Coronary artery (tissue), 2 donors: ENCODE data around the gene UPK3BL1.
"Not testable (repeated sequence)": the region's sequence is repeated elsewhere in the genome, so short reads cannot be mapped to it uniquely, and the experiment has no call there.

Experiments
- DNase-seq: peaks from one replicate; pipeline ENCODE4 v3.0.0-alpha.2; 2017; ENCODE audit warnings: low spot score
- H3K27ac ChIP-seq, 2 donors: fragments of 200-600 bp; sonication (generic); one replicate each; pipeline ENCODE4 v1.5.1; 2016 to 2019
- H3K4me3 ChIP-seq: fragments of 200-600 bp; sonication (generic); 2 replicates; pipeline ENCODE4 v1.5.1; 2016; ENCODE audit warnings: mild to moderate bottlenecking, moderate library complexity

Gene UPK3BL1

DNA sequence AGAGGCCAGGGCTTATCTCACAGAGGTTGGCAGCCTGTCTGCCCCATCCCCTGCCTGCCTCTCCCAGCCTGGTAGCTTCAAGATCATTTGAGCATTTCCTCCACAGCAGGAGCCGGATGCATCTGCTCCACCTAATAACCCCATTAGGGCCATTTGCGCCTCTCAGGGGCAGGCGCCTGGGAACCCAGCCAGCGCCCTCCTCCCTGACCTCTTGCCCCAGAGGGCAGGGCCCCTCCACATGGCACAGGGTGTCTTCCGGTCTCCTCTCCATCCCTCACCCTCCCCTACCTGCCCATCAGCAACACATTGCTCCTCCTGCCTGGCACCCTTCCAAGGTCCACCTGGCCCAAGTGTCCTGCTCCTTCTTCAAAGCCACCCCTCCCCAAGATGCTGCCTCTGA, 7.2 kb downstream of the UPK3BL1 start:
- H3K4me3 ChIP-seq, DNase-seq, H3K27ac ChIP-seq: not testable (repeated sequence)

DNA sequence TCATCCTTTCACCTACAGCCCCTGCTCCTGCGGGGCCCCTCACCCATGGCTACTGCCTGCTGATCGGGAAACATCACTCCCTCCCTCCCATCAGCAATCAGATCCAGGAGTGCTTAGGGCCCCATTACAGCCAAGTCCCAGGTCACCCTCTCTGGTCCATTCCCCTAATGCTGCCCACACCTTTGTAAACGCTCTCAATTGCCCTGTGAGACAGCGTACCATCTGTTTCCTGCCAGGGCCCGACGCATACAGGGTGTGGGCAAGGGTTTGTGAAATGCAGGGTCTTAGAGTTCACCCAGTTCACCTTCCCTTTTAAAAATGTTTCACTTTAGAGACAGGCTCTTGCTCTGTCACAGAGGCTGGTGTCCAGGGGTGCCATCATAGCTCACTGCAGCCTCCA, 8.3 kb downstream of the UPK3BL1 start:
- DNase-seq, H3K4me3 ChIP-seq, H3K27ac ChIP-seq: not testable (repeated sequence)

DNA sequence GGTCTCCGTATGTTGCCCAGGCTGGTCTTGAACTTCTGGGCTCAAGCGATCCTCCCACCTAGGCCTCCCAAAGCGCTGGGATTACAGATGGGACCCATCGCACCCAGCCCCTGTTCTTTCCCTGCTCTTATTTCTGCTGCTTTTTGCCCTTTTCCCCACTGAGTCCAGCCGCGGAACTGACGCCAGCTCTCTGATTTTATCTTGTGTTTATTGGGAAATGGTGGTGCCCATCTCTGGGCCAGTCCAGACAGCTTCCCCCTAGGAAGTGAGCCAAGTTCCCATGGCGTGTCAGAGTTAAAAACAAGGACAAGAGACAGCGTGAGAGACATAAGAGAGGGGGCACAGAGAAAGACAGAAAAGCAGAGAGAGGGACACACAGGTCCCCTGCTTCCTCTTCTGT, 12.0 kb downstream of the UPK3BL1 start:
- H3K27ac ChIP-seq, DNase-seq, H3K4me3 ChIP-seq: not testable (repeated sequence)

DNA sequence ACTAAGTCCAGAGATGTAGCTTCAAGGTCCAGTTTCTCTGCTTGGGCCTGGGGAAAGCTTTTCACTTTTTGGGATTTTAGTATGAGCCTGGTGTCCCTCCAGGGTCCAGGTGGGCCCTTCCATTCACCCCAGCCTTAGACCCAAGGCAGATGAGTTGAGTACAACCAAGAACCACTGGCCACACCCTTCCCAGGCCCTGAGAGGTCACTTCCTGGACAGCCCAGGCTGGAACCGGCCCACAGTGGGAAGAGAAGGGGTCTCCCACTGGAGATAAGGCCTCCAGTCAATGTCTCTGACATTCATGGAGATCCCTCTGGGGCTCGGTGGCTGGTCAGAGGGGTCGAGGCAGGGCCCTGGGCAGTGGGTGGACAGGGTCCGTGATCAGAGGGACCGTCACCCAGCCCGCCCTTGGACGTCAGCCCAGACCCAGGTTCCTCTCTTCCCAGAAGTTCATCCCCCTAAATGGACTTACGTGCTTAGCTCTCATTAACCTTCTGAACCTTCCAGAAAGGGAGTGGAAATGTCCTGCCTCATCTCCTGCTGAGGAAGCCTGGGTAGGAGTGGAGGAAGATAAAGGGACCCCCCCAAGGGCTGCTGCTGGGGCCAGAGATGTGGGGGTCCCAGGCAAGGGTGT, 15.2 kb downstream of the UPK3BL1 start:
- not testable (repeated sequence) for DNase-seq, H3K27ac ChIP-seq

DNA sequence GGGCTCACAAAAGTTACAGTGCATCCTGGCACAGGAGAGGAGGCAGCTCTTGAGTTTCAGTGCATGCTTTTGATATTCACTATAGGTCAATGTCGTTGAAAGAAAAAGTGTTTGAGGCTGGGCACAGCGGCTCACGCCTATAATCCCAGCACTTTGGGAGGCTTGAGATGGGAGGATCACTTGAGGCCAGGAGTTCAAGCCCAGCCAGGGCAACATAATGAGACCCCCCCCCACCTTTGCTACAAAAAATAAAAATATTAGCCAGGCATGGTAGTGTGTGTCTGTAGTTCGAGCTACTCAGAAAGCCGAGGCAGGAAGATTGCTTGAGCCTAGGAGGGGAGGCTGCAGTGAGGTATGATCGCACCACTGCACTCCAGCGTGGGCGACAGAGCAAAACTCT, 24.5 kb downstream of the UPK3BL1 start:
- not testable (repeated sequence) for H3K27ac ChIP-seq, H3K4me3 ChIP-seq, DNase-seq

More for the DNA sequence above, 15.2 kb downstream of the UPK3BL1 start:
- not testable (repeated sequence) for H3K4me3 ChIP-seq

DNA sequence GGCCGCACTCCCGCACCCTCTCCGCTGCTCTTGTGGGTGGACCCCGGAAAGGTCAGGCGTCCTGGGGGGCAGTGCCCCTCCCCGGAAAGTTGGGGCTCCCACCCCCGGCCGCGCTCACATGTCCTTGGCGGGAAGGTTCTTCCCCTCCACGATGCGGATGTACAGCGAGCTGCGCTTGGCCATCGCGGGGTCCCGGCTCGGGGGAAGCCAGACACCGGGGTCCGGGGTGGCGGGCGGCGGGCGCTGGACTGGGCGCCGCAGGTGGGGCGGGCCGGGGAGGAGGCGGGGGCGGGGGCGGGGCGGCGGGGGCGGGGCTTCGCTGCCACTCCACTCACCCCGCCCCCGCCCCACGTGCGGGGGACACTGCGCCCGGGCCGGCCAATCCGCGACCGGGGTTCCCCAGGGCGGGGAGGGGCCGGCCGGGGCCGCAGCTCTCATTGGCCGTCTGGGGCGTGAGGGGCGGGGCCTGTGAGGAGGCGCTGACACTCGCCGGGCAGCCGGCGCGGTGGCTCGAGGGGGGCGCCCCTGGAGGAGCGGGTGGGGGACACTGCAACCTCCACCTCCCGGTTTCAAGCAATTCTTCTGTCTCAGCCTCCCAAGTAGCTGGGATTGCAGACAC, 26.0 kb downstream of the UPK3BL1 start, which contains the start of gene RASA4:
Gene RASA4 (minus strand): TSS at position 250 of the 619 bp plus-strand sequence. CDS start 67 bp downstream, at position 183.
- peak within 1 kb of the TSS in 1 of 2 donors; percentile 73 for H3K27ac ChIP-seq
- peak; percentile 71 for DNase-seq
- H3K4me3 ChIP-seq = peak within 1 kb of the TSS; percentile 72

DNA sequence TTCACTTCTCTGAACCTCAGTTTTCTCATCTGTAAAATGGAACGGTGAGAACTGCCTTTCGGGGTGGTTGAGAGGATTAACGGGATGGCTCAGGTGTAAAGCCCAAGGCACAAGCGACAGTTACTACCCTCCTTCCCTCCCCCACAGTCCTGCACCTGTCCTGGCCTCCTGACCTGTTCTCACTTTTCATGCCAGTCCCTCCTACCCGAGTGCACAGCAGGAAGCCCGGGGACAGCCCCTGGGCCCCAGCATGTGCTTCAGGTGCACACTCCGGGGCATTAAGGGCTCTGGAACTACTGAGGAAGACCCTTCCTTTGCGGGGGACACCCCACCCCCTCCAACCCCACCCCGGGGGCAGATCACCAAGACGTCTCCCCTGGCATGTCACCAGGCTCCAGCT, 26.7 kb downstream of the UPK3BL1 start:
- DNase-seq = not testable (repeated sequence)

DNA sequence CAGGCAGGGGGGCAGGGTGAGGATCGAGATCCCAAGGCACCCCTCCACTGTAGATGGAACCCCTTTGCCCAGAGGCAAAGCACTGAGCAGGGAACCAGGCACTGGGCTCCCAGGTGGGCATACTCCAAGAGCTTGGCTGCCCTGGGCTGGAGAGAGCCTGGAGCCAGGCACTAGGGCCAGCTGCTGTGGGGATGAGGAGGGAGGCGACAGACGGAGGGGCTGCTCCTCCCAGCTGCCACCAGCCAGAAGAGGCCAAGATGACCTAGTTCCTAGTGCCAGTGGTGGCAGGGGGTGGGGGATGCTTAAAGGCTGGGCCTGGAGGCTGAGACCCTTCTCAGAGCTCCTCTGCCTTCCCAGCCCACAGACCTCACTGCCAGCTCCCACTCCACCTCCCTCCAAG, 27.7 kb downstream of the UPK3BL1 start:
- H3K27ac ChIP-seq, DNase-seq, H3K4me3 ChIP-seq: not testable (repeated sequence)

More for the DNA sequence above, 26.7 kb downstream of the UPK3BL1 start:
- H3K27ac ChIP-seq, H3K4me3 ChIP-seq: not testable (repeated sequence)

DNA sequence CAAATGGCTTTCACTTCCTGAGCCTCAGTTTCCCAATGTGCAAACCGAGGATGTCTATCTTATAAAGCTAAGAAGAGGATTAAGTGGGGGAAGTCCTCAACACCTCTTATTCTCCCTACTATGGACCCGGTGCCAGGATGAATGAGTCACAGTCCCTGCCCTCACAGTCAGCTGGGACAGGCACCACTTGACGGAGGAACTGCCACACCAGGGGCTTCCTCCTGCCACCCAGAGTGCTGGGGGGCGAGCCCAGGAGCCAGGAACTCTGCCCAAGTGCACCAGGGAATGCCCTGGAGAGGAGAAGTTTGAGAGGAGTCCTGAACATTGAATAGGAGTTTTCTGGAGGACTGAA, 28.3 kb downstream of the UPK3BL1 start:
- not testable (repeated sequence) for H3K4me3 ChIP-seq, DNase-seq, H3K27ac ChIP-seq

DNA sequence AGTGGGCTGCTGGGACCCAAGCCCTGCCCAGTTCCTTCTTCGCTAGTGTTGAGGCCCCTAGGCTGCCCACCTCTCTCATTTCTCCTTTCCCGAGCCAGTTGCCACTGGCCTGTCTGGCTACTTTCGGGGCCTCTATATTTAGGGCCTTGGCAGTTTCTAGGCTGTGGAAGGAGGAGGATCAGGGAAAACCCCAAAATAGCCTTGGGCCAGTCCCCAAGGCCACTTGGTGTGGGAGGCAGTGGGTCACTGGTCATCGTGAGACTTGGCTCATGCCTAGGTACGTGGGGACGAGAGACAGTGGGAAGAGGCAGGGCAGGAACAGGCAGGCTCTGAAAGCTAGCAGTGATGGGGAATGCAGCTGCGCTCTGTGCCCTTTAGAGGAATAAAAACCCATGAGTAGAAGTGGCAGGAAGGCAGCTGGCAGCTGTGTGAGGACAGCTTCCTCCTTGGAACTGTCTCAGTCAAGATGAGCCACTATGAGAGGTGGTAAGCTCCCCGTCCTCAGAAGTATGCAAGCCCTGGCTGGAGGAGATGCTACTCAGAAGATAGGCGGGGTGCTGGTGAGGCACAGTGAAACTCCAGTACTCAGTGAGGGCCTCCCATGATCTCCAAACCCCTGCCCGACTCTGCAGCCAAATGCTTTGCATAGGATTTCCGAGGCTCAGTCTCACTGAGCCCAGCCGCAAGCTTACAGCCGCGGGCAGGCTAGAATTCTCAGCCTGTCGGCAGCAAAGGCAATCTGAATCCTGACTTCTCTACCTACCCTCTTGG, 28.8 kb downstream of the UPK3BL1 start:
- H3K4me3 ChIP-seq, DNase-seq: not testable (repeated sequence)
- peak overlapping the region; percentile 46 to 83 for H3K27ac ChIP-seq

DNA sequence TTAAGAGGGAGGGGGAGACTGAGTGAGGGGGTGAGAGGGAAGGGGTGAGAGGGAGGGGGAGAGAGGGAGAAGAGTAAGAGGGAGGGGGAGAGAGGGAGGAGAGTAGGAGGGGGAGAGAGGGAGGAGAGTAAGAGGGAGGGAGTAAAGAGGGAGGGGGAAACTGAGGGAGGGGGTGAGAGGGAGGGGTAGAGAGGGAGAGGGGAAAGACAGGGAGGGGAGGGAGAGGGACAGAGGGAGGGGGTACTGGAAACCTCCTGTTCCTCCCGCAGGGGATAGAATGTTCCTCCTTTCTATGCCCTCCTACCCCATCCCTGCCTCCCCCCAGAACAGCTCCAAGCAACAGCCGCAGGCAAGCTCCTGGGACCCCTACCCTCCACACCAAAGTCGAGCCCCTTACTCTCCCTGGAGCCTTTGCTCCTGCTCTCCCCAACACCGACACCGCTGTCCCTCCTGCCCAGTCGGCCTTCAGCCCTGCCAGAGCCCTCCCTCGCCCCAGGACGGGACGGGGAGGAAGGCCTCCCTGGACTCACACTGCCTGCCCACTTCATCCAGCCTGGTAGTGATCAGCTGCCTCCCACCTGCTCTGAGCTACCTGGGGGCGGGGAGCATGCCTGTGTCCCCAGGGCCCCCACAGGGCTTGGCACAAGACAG, 30.8 kb downstream of the UPK3BL1 start:
- peak overlapping the region in 1 of 2 donors; percentile 72 for H3K27ac ChIP-seq
- not testable (repeated sequence) for H3K4me3 ChIP-seq
- DNase-seq = peak; percentile 54

DNA sequence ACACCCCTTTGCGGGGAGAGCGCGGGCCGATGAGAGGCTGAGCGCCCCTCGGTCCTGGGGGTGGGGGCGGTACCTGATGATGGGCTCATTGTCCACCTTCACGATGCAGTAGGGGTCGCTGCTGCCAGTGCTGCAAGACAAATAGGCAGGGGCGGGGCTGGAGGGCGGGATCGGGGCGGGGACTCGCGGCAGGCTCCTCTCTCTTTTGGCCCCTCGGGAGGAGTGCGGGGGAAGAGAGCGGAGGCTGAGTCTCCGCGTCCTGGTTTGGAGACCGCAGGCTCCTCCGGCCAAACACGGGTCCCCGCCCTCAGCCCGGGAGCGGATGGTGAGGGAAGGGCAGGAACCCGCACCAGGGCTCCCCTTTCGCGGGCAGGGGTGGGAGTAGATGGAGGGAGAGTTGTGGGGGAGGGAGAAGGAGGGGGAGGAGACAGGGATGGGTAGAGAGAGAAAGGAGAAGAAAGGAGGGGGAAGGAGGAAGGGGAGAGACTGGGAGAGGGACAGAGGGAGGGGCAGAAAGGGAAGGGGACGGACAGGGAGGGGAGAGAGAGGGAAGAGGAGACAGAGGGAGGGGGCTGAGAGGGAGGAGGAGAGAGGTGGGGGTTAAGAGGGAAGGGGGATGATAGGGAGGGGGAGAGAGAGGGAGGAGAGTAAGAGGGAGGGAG, 31.4 kb downstream of the UPK3BL1 start:
- H3K4me3 ChIP-seq, H3K27ac ChIP-seq, DNase-seq: not testable (repeated sequence)

DNA sequence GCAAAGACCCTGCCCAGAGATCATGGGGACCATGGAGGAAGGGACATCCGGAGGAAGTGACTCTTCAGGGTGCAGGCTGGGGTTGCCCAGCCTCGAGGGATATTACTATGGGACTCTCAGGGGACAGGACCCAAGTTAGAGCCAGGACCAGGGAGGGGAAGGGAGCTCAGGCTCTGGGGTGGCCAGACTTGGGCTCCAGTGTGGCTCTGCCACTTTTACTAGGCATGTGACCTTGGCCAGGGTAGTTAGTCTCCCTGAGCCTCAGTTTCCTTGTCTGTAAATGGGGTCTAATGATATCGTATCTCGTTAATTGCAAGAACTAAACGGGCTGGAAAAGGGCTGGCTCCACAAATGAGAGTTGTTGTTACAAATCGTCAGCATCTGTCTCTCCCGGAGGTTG, 32.1 kb downstream of the UPK3BL1 start:
- not testable (repeated sequence) for DNase-seq, H3K27ac ChIP-seq, H3K4me3 ChIP-seq

DNA sequence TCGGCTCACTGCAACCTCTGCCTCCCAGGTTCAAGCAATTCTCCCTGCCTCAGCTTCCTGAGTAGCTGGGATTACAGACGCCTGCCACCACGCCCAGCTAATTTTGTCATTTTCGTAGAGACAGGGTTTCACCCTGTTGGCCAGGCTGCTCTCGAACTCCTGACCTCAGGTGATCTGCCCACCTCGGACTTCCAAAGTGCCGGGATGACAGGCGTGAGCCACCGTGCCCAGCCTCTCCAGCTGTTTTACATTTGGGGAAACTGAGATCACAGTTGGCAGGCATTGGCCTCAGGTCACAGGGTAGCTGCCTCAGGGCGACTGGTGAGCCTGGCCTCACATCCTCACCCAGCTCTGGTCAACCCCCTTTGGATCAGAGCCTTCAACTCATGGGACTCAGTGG, 32.9 kb downstream of the UPK3BL1 start:
- not testable (repeated sequence) for DNase-seq, H3K4me3 ChIP-seq, H3K27ac ChIP-seq

DNA sequence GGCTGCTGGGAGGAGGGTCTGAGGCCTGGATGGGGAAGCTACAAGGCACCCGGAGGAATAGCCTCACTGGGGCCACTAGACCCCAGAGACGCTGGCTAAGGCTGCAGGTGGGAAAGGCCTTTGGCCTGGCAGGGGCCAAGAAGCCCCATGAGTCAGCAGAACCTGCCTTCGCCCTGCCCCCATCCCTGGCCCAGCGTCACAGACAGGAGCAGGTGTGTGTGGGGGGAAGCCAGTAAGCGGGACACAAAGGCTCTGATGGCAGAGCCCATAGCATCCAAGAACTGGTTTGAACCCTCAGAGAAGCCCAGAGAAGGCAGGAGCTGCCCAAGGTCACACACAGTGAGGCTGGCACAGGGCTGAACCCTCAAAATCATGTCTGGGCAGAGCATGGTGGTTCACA, 35.7 kb downstream of the UPK3BL1 start:
- not testable (repeated sequence) for H3K4me3 ChIP-seq, H3K27ac ChIP-seq, DNase-seq

DNA sequence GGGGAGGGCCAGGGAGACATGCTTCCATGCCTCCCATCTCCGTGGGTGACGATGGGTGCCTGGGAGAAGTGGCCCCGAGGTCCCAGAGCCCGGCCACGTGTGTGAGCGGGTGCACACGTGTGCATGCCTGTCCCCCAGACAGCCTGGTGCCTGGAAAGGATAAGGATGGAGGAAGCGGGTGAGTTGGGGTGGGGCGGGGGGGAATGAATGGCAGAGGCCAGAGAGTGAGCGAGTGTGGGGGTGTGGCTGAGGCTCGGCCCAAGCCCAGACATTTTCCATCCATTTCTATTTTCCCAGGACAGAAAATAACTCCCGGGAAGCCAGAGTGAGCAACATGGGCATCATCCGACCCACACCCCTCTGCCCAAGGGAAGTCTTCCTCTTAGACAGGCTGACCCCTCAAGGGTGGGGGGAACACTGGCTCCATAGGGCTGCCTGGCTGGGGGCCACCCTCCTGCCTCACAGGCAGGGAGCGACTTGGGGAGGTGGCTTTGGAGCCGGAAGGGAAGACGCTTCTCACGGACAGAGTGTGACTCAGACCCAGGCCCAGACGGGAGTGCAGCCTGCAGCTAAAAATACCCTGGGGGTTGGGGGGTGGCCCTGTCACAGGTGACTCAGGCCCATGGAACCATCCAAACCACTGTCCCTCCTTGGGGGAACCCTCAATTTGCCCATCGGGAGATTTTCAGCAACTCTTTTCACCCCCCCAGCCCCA, 38.0 kb downstream of the UPK3BL1 start:
- not testable (repeated sequence) for H3K4me3 ChIP-seq, DNase-seq, H3K27ac ChIP-seq

DNA sequence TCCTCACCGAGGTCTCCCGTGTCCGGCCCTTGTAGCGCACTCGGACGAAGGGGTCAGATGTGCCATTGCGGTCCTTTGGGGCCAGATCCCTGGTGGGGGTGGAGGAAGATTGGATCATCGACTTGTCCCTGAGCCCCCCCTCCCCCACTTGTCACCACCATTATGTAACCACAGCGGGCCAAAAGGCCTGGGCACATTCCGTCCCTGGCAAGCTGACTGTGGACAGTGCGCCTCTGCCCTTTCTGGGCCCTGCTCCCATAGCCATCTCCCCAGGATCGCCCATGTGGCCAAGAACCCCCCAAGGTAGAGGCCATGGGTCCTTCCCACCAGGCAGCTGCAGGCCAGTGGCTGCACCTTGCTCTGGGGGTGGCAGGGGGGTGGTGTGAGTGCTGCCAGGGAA, 40.3 kb downstream of the UPK3BL1 start:
- not testable (repeated sequence) for H3K27ac ChIP-seq, DNase-seq, H3K4me3 ChIP-seq

DNA sequence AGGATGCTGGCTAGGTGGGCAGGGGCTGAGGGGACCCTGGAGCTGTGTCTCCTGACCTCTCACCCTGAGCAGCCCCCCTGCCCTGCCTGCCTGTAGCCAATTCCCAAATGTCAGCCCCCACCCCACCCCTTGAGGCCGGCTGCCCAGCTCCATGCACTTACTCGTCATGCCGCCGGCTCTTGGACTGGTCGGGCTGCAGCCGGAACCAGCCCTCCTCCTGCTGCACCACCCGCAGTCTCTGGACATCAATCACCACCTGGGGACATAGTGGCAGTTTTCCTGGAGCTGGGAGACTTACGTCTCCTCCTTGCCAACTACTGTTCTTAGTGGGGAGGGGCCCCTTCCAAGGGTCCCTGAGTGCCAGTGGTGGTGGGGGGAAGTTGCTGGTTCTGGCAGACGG, 42.9 kb downstream of the UPK3BL1 start:
- not testable (repeated sequence) for DNase-seq, H3K4me3 ChIP-seq, H3K27ac ChIP-seq
